CD14-positive monocyte (primary cell): ENCODE results near the gene CD2AP. TPM values are rescaled to one million over a fixed set of nuclear protein-coding genes. Genes with fewer than 3 reads are reported as not detected.

ENCODE experiments used
- DNase-seq, 3 donors: peaks; one replicate each; pipeline ENCODE4 v3.0.0-alpha.2; 2011 to 2022
- H2AFZ ChIP-seq: 2 replicates; pipeline ENCODE4 v1.6.0; 2012; ENCODE audit warnings: mild to moderate bottlenecking, low read depth, low read length, inconsistent platforms; ENCODE audit not compliant: insufficient read depth, poor library complexity, severe bottlenecking
- H3K27ac ChIP-seq, 2 donors: 1 replicate in 1 of 2; 2 replicates in 1 of 2; pipeline ENCODE4 v1.5.1; 2012 to 2013; ENCODE audit warnings: low read length in 2 of 2, control low read depth in 1 of 2, inconsistent platforms in 1 of 2, low read depth in 1 of 2, mild to moderate bottlenecking in 1 of 2
- H3K27me3 ChIP-seq, 2 donors: one replicate each; pipeline versions ENCODE4 v1.6.0 to v1.6.1; 2011 to 2013; ENCODE audit warnings: low read length in 2 of 2; ENCODE audit not compliant: control insufficient read depth in 2 of 2, insufficient read depth in 2 of 2
- H3K36me3 ChIP-seq, 2 donors: replicated peaks in 1 of 2; 1 replicate in 1 of 2; 2 replicates in 1 of 2; pipeline versions ENCODE4 v1.5.1 to v1.6.1; 2012 to 2013; ENCODE audit warnings: low read length in 2 of 2, control low read depth in 1 of 2, inconsistent platforms in 1 of 2, mild to moderate bottlenecking in 1 of 2; ENCODE audit not compliant: insufficient read depth in 2 of 2, control insufficient read depth in 1 of 2
- H3K4me1 ChIP-seq, 2 donors: 1 replicate in 1 of 2; 2 replicates in 1 of 2; pipeline versions ENCODE4 v1.5.1 to v1.6.1; 2012 to 2013; ENCODE audit warnings: low read length in 2 of 2, control low read depth in 1 of 2, inconsistent platforms in 1 of 2, mild to moderate bottlenecking in 1 of 2, moderate library complexity in 1 of 2; ENCODE audit not compliant: insufficient read depth in 2 of 2, control insufficient read depth in 1 of 2
- H3K4me2 ChIP-seq: replicated peaks from 2 replicates; pipeline ENCODE3; 2012; ENCODE audit warnings: low read length, moderate library complexity, mild to moderate bottlenecking; ENCODE audit not compliant: poor library complexity, severe bottlenecking; ENCODE audit errors: extremely low read depth
- H3K4me3 ChIP-seq, 3 experiments: fragments of 200-600 bp in 1 of 3; sonication (generic) in 1 of 3; replicated peaks in 1 of 3; 1 replicate in 2 of 3; 2 replicates in 1 of 3; pipeline ENCODE4 v1.5.1; 2011 to 2013; ENCODE audit warnings: low read length in 3 of 3, mild to moderate bottlenecking in 3 of 3, control low read depth in 2 of 3, low read depth in 2 of 3, inconsistent platforms in 1 of 3, moderate library complexity in 1 of 3
- H3K79me2 ChIP-seq: 2 replicates; pipeline ENCODE4 v1.6.0; 2012; ENCODE audit warnings: mild to moderate bottlenecking, control low read depth, inconsistent platforms, low read length, moderate library complexity; ENCODE audit not compliant: insufficient read depth
- H3K9ac ChIP-seq: 2 replicates; pipeline ENCODE4 v1.6.0; 2017; ENCODE audit warnings: low read length, mild to moderate bottlenecking; ENCODE audit not compliant: insufficient read depth, poor library complexity, severe bottlenecking
- H3K9me3 ChIP-seq, 2 donors: replicated peaks in 1 of 2; 1 replicate in 1 of 2; 2 replicates in 1 of 2; pipeline versions ENCODE4 v1.5.1 to v1.6.1; 2012 to 2013; ENCODE audit warnings: low read length in 2 of 2, control low read depth in 1 of 2; ENCODE audit not compliant: control insufficient read depth in 1 of 2, insufficient read depth in 1 of 2
- H4K20me1 ChIP-seq: 2 replicates; pipeline ENCODE4 v1.6.0; 2012; ENCODE audit warnings: mild to moderate bottlenecking, low read length, control low read depth, moderate library complexity; ENCODE audit not compliant: insufficient read depth
- H3K27ac Mint-ChIP-seq, 7 donors: one replicate each; pipeline ENCODE4 v1.8.0; 2020; ENCODE audit warnings: mild to moderate bottlenecking in 7 of 7, mixed read lengths in 7 of 7, moderate library complexity in 6 of 7, inconsistent platforms in 2 of 7
- H3K27me3 Mint-ChIP-seq, 3 donors: one replicate each; pipeline ENCODE4 v1.8.0; 2021 to 2022; ENCODE audit warnings: low read depth in 3 of 3, mild to moderate bottlenecking in 3 of 3, mixed read lengths in 3 of 3, moderate library complexity in 3 of 3, inconsistent platforms in 1 of 3
- H3K36me3 Mint-ChIP-seq, 2 donors: one replicate each; pipeline ENCODE4 v1.8.0; 2020; ENCODE audit warnings: mixed read lengths in 2 of 2, inconsistent platforms in 1 of 2, mild to moderate bottlenecking in 1 of 2
- H3K4me1 Mint-ChIP-seq: one replicate; pipeline ENCODE4 v1.8.0; 2020; ENCODE audit warnings: mild to moderate bottlenecking, mixed read lengths
- H3K4me3 Mint-ChIP-seq, 2 donors: one replicate each; pipeline ENCODE4 v1.8.0; 2020; ENCODE audit warnings: mild to moderate bottlenecking in 2 of 2, mixed read lengths in 2 of 2, moderate library complexity in 1 of 2
- H3K9me3 Mint-ChIP-seq, 7 donors: one replicate each; pipeline ENCODE4 v1.8.0; 2020 to 2022; ENCODE audit warnings: mixed read lengths in 7 of 7, mild to moderate bottlenecking in 6 of 7, moderate library complexity in 6 of 7, inconsistent platforms in 2 of 7
- WGBS: methylation state at CpG from one replicate; pipeline ENCODE4 v1.1.5; 2013; ENCODE audit warnings: missing lambda C conversion rate; ENCODE audit not compliant: insufficient coverage; 5-methylcytosine and 5-hydroxymethylcytosine counted together
- intact Hi-C, 2 donors: fragments of 100-400 bp; cut with micrococcal nuclease; formaldehyde crosslinking; loops; one replicate each; pipeline versions ENCODE4 v1.15.0 to v1.15.1; 2023
- polyA plus RNA-seq, 3 donors: library from polyadenylated mRNA; depleted of rRNA in 1 of 3; unstranded in 2 of 3; stranded (reverse) in 1 of 3; fragments of 300-500 nt in 2 of 3; fragments of >200 nt in 1 of 3; fragmentation: Illumina TruSeq in 2 of 3; gene quantifications; 1 replicate in 2 of 3; 2 replicates in 1 of 3; pipeline ENCODE4 v1.2.3, GENCODE V29; 2012 to 2021
- TF ChIP-seq, protein P1 (sequence below): fragments of 200-600 bp; IDR thresholded peaks from one replicate; pipeline ENCODE4 v1.8.0; 2022; ENCODE audit warnings: antibody characterized with exemption, mild to moderate bottlenecking

CD2AP gene
- polyA plus RNA-seq, 3 donors = 1.5 to 2.4 (median 2.0) TPM

DNA sequence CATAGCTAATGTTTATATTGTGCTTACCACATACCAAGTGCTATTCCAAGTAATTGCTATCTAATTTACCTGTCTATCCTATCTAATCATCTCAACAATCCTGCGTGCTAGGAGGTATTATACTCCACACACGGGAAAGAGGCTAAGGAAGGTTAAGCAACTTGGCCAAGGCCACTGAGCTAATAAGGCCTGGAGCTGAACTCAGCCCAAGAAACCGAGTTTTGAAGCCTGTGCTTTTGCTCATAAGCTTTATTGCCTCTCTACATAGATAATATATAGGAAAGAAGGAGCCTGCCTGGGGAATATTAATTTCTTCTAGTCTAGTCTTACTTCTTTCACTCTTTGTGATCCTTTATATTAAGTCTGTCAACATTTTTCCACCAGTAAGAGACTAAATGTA, 153.0 kb downstream of the CD2AP start:
- no peaks in the 10 kb centered on the region for H3K4me1 ChIP-seq
- no peak overlapping the region for H3K27ac Mint-ChIP-seq

DNA sequence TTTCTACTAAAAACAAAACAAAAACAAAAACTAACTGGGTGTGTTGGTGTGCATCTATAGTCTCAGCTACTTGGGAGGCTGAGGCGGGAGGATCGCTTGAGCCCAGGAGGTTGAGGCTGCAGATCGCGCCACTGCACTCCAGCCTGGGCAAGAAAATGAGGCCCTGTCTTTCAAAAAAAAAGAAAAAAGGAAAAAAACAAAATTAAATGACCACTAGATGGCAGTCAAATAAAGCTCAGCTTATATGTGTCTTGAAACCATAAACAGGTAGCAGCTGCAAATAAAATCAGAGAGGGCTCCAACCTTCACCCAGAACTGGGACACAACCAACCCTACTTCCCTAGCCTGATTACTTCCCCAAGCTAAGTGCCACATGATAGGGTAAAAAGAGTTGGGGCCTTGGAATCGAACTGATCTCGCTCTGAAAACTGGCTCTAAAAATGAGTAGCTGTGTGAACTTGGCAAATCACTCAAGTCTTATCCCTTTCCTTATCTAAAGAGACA, 153.7 kb downstream of the CD2AP start:
- Histone ChIP-seq H3K36me3 (no peaks in the 10 kb centered on the region), H3K27ac (no peak overlapping the region), H3K27me3 (no peaks in the 10 kb centered on the region), H3K4me3 (no peak overlapping the region), H2AFZ (no peak overlapping the region), H4K20me1 (no peaks in the 10 kb centered on the region), H3K79me2 (no peaks in the 10 kb centered on the region), H3K9me3 (no peaks in the 10 kb centered on the region), H3K4me2 (no peak overlapping the region), H3K9ac (no peak overlapping the region), H3K4me1 (no peaks in the 10 kb centered on the region)
- H3K4me1 Mint-ChIP-seq = peaks cover 2% of the 10 kb centered on the region
- 29% methylated on average over 4 of the region's 6 CpGs for WGBS
- intact Hi-C loops = loop anchor here in 1 of 2 donors (5.0 kb wide), 1 partner anchor 151 kb away; the partner anchor contains the start of gene OPN5
- H3K36me3 Mint-ChIP-seq = no peaks in the 10 kb centered on the region
- H3K27ac Mint-ChIP-seq = no peak overlapping the region
- peak overlapping the region in 1 of 2 donors; percentile 51 for H3K4me3 Mint-ChIP-seq
- H3K9me3 Mint-ChIP-seq = no peaks in the 10 kb centered on the region
- peaks cover 0 to 3% (median 0%) of the 10 kb centered on the region in 3 donors for H3K27me3 Mint-ChIP-seq
- peak in 2 of 3 donors; percentile 8 to 29 for DNase-seq
- TF ChIP-seq, protein P1, sequence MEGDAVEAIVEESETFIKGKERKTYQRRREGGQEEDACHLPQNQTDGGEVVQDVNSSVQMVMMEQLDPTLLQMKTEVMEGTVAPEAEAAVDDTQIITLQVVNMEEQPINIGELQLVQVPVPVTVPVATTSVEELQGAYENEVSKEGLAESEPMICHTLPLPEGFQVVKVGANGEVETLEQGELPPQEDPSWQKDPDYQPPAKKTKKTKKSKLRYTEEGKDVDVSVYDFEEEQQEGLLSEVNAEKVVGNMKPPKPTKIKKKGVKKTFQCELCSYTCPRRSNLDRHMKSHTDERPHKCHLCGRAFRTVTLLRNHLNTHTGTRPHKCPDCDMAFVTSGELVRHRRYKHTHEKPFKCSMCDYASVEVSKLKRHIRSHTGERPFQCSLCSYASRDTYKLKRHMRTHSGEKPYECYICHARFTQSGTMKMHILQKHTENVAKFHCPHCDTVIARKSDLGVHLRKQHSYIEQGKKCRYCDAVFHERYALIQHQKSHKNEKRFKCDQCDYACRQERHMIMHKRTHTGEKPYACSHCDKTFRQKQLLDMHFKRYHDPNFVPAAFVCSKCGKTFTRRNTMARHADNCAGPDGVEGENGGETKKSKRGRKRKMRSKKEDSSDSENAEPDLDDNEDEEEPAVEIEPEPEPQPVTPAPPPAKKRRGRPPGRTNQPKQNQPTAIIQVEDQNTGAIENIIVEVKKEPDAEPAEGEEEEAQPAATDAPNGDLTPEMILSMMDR = peak; percentile 77

More for the DNA sequence above, 153.0 kb downstream of the CD2AP start:
- no peak for DNase-seq
- no peaks in the 10 kb centered on the region for H3K79me2 ChIP-seq
- Mint-ChIP-seq H3K36me3 (no peaks in the 10 kb centered on the region), H3K9me3 (no peaks in the 10 kb centered on the region), H3K27me3 (peaks cover 0 to 3% (median 0%) of the 10 kb centered on the region in 3 donors), H3K4me3 (no peak overlapping the region), H3K4me1 (peaks cover 2% of the 10 kb centered on the region)
- H3K27ac ChIP-seq = no peak overlapping the region
- no peaks in the 10 kb centered on the region for H3K27me3 ChIP-seq
- H3K9ac ChIP-seq = no peak overlapping the region
- intact Hi-C loops = loop anchor here in 1 of 2 donors (5.0 kb wide), 1 partner anchor 152 kb away; the partner anchor contains the start of gene OPN5
- no peaks in the 10 kb centered on the region for H4K20me1 ChIP-seq
- no CpG with 5 or more reads among the region's 3 CpGs for WGBS
- H3K9me3 ChIP-seq = no peaks in the 10 kb centered on the region
- H3K4me2 ChIP-seq = no peak overlapping the region
- no peaks in the 10 kb centered on the region for H3K36me3 ChIP-seq
- TF ChIP-seq, protein P1 = no peak
- no peak overlapping the region for H2AFZ ChIP-seq
- no peak overlapping the region for H3K4me3 ChIP-seq
